ENCODE data around the gene AP1G1. TPM values are rescaled to one million over a fixed set of nuclear protein-coding genes. Genes with fewer than 3 reads are reported as not detected.
"Not testable (repeated sequence)": the region's sequence is repeated elsewhere in the genome, so short reads cannot be mapped to it uniquely, and the experiment has no call there.

AP1G1 gene
- polyA plus RNA-seq, 3 donors, result 6.7 to 43.8 (median 10.7) TPM

DNA sequence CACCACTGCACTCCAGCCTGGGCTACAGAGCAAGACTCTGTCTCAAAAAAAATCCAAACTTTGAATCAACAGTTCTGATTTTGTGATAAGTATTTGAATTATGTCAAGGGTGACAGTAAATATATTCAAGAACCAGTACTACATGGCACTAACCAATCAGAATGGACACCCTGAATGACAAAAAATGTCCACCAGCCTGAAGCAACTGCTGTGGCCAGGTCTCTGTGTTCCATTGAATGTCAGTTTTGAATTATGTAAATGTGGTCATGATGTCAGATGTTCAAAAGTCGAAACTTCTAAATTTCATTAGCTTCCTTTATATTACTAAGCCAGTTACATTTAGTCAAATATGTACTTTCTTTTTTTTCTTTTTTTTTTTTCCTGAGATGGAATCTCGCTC, 21.7 kb upstream of the AP1G1 start:
- H3K4me1 Mint-ChIP-seq, result peaks cover 2% of the 10 kb centered on the region
- Histone ChIP-seq H3K27ac (ENCODE audit: low read depth in 1 of 2, low read length in 2 of 2) (no peak overlapping the region), H4K20me1 (ENCODE audit: insufficient read depth, low read length) (no peaks in the 10 kb centered on the region), H3K4me3 (replicated peaks in 1 of 3; ENCODE audit: low read depth in 2 of 3, low read length in 3 of 3) (no peak overlapping the region), H3K4me1 (ENCODE audit: control insufficient read depth in 1 of 2, insufficient read depth in 2 of 2, low read length in 2 of 2) (no peaks in the 10 kb centered on the region), H3K27me3 (ENCODE audit: control insufficient read depth in 2 of 2, insufficient read depth in 2 of 2, low read length in 2 of 2) (no peaks in the 10 kb centered on the region), H3K79me2 (ENCODE audit: insufficient read depth, low read length) (no peaks in the 10 kb centered on the region), H3K36me3 (replicated peaks in 1 of 2; ENCODE audit: control insufficient read depth in 1 of 2, insufficient read depth in 2 of 2, low read length in 2 of 2) (peaks cover 2 to 11% of the 10 kb centered on the region in 2 donors), H3K9me3 (replicated peaks in 1 of 2; ENCODE audit: control insufficient read depth in 1 of 2, insufficient read depth in 1 of 2, low read length in 2 of 2) (no peaks in the 10 kb centered on the region), H2AFZ (ENCODE audit: insufficient read depth, low read depth, low read length, poor library complexity, severe bottlenecking) (no peak overlapping the region), H3K4me2 (replicated peaks; ENCODE audit: extremely low read depth, low read length, poor library complexity, severe bottlenecking) (no peak overlapping the region), H3K9ac (ENCODE audit: insufficient read depth, low read length, poor library complexity, severe bottlenecking) (no peak overlapping the region)
- H3K27me3 Mint-ChIP-seq (ENCODE audit: low read depth in 3 of 3), result peaks cover 0 to 2% (median 0%) of the 10 kb centered on the region in 3 donors
- H3K4me3 Mint-ChIP-seq, result no peak overlapping the region
- TF ChIP-seq, protein P1, sequence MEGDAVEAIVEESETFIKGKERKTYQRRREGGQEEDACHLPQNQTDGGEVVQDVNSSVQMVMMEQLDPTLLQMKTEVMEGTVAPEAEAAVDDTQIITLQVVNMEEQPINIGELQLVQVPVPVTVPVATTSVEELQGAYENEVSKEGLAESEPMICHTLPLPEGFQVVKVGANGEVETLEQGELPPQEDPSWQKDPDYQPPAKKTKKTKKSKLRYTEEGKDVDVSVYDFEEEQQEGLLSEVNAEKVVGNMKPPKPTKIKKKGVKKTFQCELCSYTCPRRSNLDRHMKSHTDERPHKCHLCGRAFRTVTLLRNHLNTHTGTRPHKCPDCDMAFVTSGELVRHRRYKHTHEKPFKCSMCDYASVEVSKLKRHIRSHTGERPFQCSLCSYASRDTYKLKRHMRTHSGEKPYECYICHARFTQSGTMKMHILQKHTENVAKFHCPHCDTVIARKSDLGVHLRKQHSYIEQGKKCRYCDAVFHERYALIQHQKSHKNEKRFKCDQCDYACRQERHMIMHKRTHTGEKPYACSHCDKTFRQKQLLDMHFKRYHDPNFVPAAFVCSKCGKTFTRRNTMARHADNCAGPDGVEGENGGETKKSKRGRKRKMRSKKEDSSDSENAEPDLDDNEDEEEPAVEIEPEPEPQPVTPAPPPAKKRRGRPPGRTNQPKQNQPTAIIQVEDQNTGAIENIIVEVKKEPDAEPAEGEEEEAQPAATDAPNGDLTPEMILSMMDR (IDR thresholded peaks at IDR 0.05), result no peak
- no CpG with 5 or more reads among the region's 2 CpGs for WGBS (ENCODE audit: insufficient coverage)
- DNase-seq, result no peak
- H3K36me3 Mint-ChIP-seq, result peaks cover 9 to 11% of the 10 kb centered on the region in 2 donors
- H3K27ac Mint-ChIP-seq, result no peak overlapping the region
- peaks cover 0 to 6% (median 0%) of the 10 kb centered on the region in 7 donors for H3K9me3 Mint-ChIP-seq
- intact Hi-C loops (cut with micrococcal nuclease), result no loop called here

DNA sequence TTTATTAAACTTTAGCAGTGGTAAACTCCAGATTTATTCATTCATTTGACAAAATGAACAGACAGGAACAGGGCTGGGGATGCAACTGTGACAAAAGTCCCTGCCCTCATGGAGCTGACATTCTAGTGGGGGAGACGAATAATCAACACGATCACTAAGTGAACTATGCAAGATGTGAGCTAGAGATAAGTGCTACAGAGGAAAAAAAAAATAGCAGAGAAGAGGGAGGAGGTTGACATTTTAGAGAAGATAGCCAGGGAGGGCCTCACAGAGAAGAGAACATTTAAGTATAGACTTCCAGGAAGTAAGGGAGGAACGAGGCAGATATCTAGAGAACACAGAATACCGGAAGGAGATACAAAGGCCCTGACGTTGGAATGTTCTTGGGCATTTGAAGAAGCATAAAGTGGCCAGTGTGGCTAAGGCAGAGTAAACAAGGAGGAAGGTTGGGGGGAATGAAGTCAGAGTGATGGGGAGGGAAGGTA, 17.9 kb upstream of the AP1G1 start:
- peaks cover 0 to 4% (median 0%) of the 10 kb centered on the region in 7 donors for H3K9me3 Mint-ChIP-seq
- no peaks in the 10 kb centered on the region for H3K79me2 ChIP-seq (ENCODE audit: insufficient read depth, low read length)
- WGBS (ENCODE audit: insufficient coverage), result 81% methylated on average over 5 of the region's 5 CpGs
- no peaks in the 10 kb centered on the region for H3K4me1 Mint-ChIP-seq
- peaks cover 21 to 38% of the 10 kb centered on the region in 2 donors for H3K36me3 Mint-ChIP-seq
- H3K4me3 ChIP-seq (replicated peaks in 1 of 3; ENCODE audit: low read depth in 2 of 3, low read length in 3 of 3), result no peak overlapping the region
- H2AFZ ChIP-seq (ENCODE audit: insufficient read depth, low read depth, low read length, poor library complexity, severe bottlenecking), result no peak overlapping the region
- no peaks in the 10 kb centered on the region for H3K9me3 ChIP-seq (replicated peaks in 1 of 2; ENCODE audit: control insufficient read depth in 1 of 2, insufficient read depth in 1 of 2, low read length in 2 of 2)
- H3K27me3 ChIP-seq (ENCODE audit: control insufficient read depth in 2 of 2, insufficient read depth in 2 of 2, low read length in 2 of 2), result no peaks in the 10 kb centered on the region
- H3K4me3 Mint-ChIP-seq, result no peak overlapping the region
- no peak overlapping the region for H3K4me2 ChIP-seq (replicated peaks; ENCODE audit: extremely low read depth, low read length, poor library complexity, severe bottlenecking)
- H3K4me1 ChIP-seq (ENCODE audit: control insufficient read depth in 1 of 2, insufficient read depth in 2 of 2, low read length in 2 of 2), result no peaks in the 10 kb centered on the region
- H3K27ac Mint-ChIP-seq, result no peak overlapping the region
- no peaks in the 10 kb centered on the region for H4K20me1 ChIP-seq (ENCODE audit: insufficient read depth, low read length)
- intact Hi-C loops (cut with micrococcal nuclease), result no loop called here
- TF ChIP-seq, protein P1 (IDR thresholded peaks at IDR 0.05), result no peak
- no peak for DNase-seq
- peaks cover 2 to 20% of the 10 kb centered on the region in 2 donors for H3K36me3 ChIP-seq (replicated peaks in 1 of 2; ENCODE audit: control insufficient read depth in 1 of 2, insufficient read depth in 2 of 2, low read length in 2 of 2)
- H3K9ac ChIP-seq (ENCODE audit: insufficient read depth, low read length, poor library complexity, severe bottlenecking), result no peak overlapping the region
- H3K27ac ChIP-seq (ENCODE audit: low read depth in 1 of 2, low read length in 2 of 2), result no peak overlapping the region
- no peaks in the 10 kb centered on the region for H3K27me3 Mint-ChIP-seq (ENCODE audit: low read depth in 3 of 3)

DNA sequence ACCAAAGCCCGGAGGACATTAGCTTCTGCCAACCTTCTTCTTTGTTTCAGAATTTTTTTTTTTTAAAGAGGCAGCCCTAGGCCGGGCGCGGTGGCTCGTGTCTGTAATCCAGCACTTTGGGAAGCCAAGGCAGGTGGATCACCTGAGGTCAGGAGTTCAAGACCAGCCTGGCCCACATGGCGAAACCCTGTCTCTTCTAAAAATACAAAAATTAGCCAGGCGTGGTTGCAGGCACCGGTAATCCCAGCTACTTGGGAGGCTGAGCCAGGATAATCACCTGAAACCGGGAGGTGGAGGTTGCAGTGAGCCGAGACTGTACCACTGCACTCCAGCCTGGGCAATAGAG, 8.5 kb upstream of the AP1G1 start:
- H3K27me3 Mint-ChIP-seq (ENCODE audit: low read depth in 3 of 3); H3K27ac Mint-ChIP-seq; H3K79me2 ChIP-seq (ENCODE audit: insufficient read depth, low read length); H3K4me3 ChIP-seq (replicated peaks in 1 of 3; ENCODE audit: low read depth in 2 of 3, low read length in 3 of 3); H3K27ac ChIP-seq (ENCODE audit: low read depth in 1 of 2, low read length in 2 of 2); H3K27me3 ChIP-seq (ENCODE audit: control insufficient read depth in 2 of 2, insufficient read depth in 2 of 2, low read length in 2 of 2); DNase-seq; H2AFZ ChIP-seq (ENCODE audit: insufficient read depth, low read depth, low read length, poor library complexity, severe bottlenecking); H3K4me1 ChIP-seq (ENCODE audit: control insufficient read depth in 1 of 2, insufficient read depth in 2 of 2, low read length in 2 of 2); intact Hi-C loops (cut with micrococcal nuclease); H3K9me3 Mint-ChIP-seq; H3K36me3 ChIP-seq (replicated peaks in 1 of 2; ENCODE audit: control insufficient read depth in 1 of 2, insufficient read depth in 2 of 2, low read length in 2 of 2); H3K4me3 Mint-ChIP-seq; H4K20me1 ChIP-seq (ENCODE audit: insufficient read depth, low read length); H3K4me2 ChIP-seq (replicated peaks; ENCODE audit: extremely low read depth, low read length, poor library complexity, severe bottlenecking); H3K9ac ChIP-seq (ENCODE audit: insufficient read depth, low read length, poor library complexity, severe bottlenecking); H3K9me3 ChIP-seq (replicated peaks in 1 of 2; ENCODE audit: control insufficient read depth in 1 of 2, insufficient read depth in 1 of 2, low read length in 2 of 2); H3K4me1 Mint-ChIP-seq: not testable (repeated sequence)
- WGBS (ENCODE audit: insufficient coverage), result 98% methylated on average over 8 of the region's 10 CpGs
- peaks cover 2 to 23% of the 10 kb centered on the region in 2 donors for H3K36me3 Mint-ChIP-seq
